ENCODE data around the gene POC1A. TPM values are rescaled to one million over a fixed set of nuclear protein-coding genes. Genes with fewer than 3 reads are reported as not detected.

The POC1A gene
- total and polyA plus RNA-seq, 2 of the 8 experiments (the other 6 are each of a cell fraction or from before 2014, with no cell fraction given) = 35.7 to 39.2 TPM

- no peak for TF ChIP-seq CHD7 (IDR thresholded peaks at IDR 0.05; ENCODE audit: insufficient replicate concordance, low read length)
- no peak for TF ChIP-seq TBP (IDR thresholded peaks at IDR 0.05; ENCODE audit: low read depth, low read length)
- no peak for TF ChIP-seq POLR2AphosphoS5 (IDR thresholded peaks at IDR 0.05; ENCODE audit: low read depth, low read length)
- no peak for TF ChIP-seq SUZ12 (IDR thresholded peaks at IDR 0.05; ENCODE audit: low read length)
- TF ChIP-seq CREB1 (IDR thresholded peaks at IDR 0.05) = no peak
- TF ChIP-seq CTCF (IDR thresholded peaks at IDR 0.05; ENCODE audit: control extremely low read depth in 1 of 3, insufficient read depth in 1 of 3, low read depth in 1 of 3, low read length in 3 of 3) = no peak
- TF ChIP-seq BACH1 (IDR thresholded peaks at IDR 0.05; ENCODE audit: low read length) = no peak
Observed at GRCh38 chr3:52147804-52148203, 6.4 kb downstream of the POC1A start (continued).

Data from H1 (cell line).